ENCODE results near the gene INHBA.

GRCh38 chr7:41738336-41738735 is 35.4 kb upstream of the INHBA start:
- TF ChIP-seq, protein P1, sequence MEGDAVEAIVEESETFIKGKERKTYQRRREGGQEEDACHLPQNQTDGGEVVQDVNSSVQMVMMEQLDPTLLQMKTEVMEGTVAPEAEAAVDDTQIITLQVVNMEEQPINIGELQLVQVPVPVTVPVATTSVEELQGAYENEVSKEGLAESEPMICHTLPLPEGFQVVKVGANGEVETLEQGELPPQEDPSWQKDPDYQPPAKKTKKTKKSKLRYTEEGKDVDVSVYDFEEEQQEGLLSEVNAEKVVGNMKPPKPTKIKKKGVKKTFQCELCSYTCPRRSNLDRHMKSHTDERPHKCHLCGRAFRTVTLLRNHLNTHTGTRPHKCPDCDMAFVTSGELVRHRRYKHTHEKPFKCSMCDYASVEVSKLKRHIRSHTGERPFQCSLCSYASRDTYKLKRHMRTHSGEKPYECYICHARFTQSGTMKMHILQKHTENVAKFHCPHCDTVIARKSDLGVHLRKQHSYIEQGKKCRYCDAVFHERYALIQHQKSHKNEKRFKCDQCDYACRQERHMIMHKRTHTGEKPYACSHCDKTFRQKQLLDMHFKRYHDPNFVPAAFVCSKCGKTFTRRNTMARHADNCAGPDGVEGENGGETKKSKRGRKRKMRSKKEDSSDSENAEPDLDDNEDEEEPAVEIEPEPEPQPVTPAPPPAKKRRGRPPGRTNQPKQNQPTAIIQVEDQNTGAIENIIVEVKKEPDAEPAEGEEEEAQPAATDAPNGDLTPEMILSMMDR (conservative IDR thresholded peaks at IDR 0.05; ENCODE audit: low read length) = no peak
- TF ChIP-seq EZH2phosphoT487 (IDR thresholded peaks at IDR 0.05; ENCODE audit: borderline replicate concordance) = no peak

Data from Loucy (cell line).